ENCODE results near the gene RIOK1.

- TF ChIP-seq CTCF (IDR thresholded peaks at IDR 0.05) (no peak), POLR2A (IDR thresholded peaks at IDR 0.05) (no peak)
Measured at GRCh38 chr6:7421066-7421465, 31.5 kb downstream of the RIOK1 start.
